Lung (tissue), 12 donors: ENCODE results near the gene SGPL1. TPM values are rescaled to one million over a fixed set of nuclear protein-coding genes. Genes with fewer than 3 reads are reported as not detected.

Source experiments
- ATAC-seq: fragments of 200-7000 bp; cut with Tn5 transposase; one replicate; pipeline ENCODE4 v1.9.1; 2020; ENCODE audit warnings: moderate number of reproducible peaks; ENCODE audit not compliant: insufficient read depth, low FRiP score
- DNase-seq, 3 donors: peaks; one replicate each; pipeline ENCODE4 v3.0.0-alpha.2; 2013 to 2017
- H3K27ac ChIP-seq, 2 donors: one replicate each; pipeline ENCODE4 v1.5.1; 2013; ENCODE audit warnings: mild to moderate bottlenecking in 2 of 2, moderate library complexity in 2 of 2, control low read depth in 1 of 2, inconsistent platforms in 1 of 2, low read depth in 1 of 2, low read length in 1 of 2
- H3K27me3 ChIP-seq, 3 donors: one replicate each; pipeline ENCODE4 v1.5.1; 2013; ENCODE audit warnings: low read length in 2 of 3; ENCODE audit not compliant: control insufficient read depth in 3 of 3, insufficient read depth in 3 of 3
- H3K36me3 ChIP-seq, 4 donors: one replicate each; pipeline ENCODE4 v1.5.1; 2013; ENCODE audit warnings: low read length in 4 of 4, mild to moderate bottlenecking in 1 of 4, moderate library complexity in 1 of 4; ENCODE audit not compliant: control insufficient read depth in 4 of 4, insufficient read depth in 4 of 4
- H3K4me1 ChIP-seq, 5 donors: one replicate each; pipeline ENCODE4 v1.5.1; 2013; ENCODE audit warnings: low read length in 5 of 5, mild to moderate bottlenecking in 2 of 5, moderate library complexity in 1 of 5; ENCODE audit not compliant: control insufficient read depth in 5 of 5, insufficient read depth in 5 of 5
- H3K4me3 ChIP-seq: one replicate; pipeline ENCODE4 v1.5.1; 2013; ENCODE audit warnings: mild to moderate bottlenecking, control low read depth, moderate library complexity
- H3K9ac ChIP-seq, 2 donors: one replicate each; pipeline ENCODE4 v1.5.1; 2013; ENCODE audit warnings: low read length in 2 of 2, control low read depth in 1 of 2; ENCODE audit not compliant: insufficient read depth in 1 of 2
- H3K9me3 ChIP-seq, 4 donors: one replicate each; pipeline ENCODE4 v1.5.1; 2013; ENCODE audit warnings: low read length in 3 of 4, mild to moderate bottlenecking in 1 of 4, moderate library complexity in 1 of 4; ENCODE audit not compliant: control insufficient read depth in 4 of 4, insufficient read depth in 3 of 4
- CTCF ChIP-seq: IDR thresholded peaks from 2 replicates; pipeline ENCODE4 v1.5.1; 2012; ENCODE audit warnings: mild to moderate bottlenecking; ENCODE audit errors: control extremely low read depth, extremely low read depth
- WGBS, 2 donors: extraction: QIAGEN DNeasy Blood & Tissue Kit; methylation state at CpG; one replicate each; pipeline ENCODE4 v1.1.7; 2013; 5-methylcytosine and 5-hydroxymethylcytosine counted together
- polyA plus RNA-seq, 2 donors: library from polyadenylated mRNA; stranded (reverse); fragments of 200-250 nt; gene quantifications; one replicate each; pipeline ENCODE4 v1.2.1, GENCODE V29; 2013
- total RNA-seq, 2 donors: library from RNA; depleted of rRNA in 1 of 2; stranded (reverse); fragments of >200 nt in 1 of 2; gene quantifications; one replicate each; pipeline ENCODE4 v1.2.1, GENCODE V29; 2014 to 2021
- donor health status: control.
- donor health status: control.
- donor health status: Bipolar disorder and iron deficiency.
- donor health status: healthy.
- donor health status: DM: yes; HTN: yes; CAD: no.

SGPL1 gene
- total and polyA plus RNA-seq, 4 donors: 8.3 to 57.4 (median 30.8) TPM

- Histone ChIP-seq H3K4me3 (no peak overlapping the region), H3K9ac (no peak overlapping the region), H3K9me3 (no peaks in the 10 kb centered on the region), H3K4me1 (peaks cover 0 to 15% (median 0%) of the 10 kb centered on the region in 5 donors), H3K27me3 (no peaks in the 10 kb centered on the region), H3K27ac (no peak overlapping the region), H3K36me3 (no peaks in the 10 kb centered on the region)
- ATAC-seq (no peak), DNase-seq (no peak)
- 24 to 48% methylated on average over 5 of the region's 5 CpGs for WGBS, 2 donors
- TF ChIP-seq CTCF: no peak
Observed at GRCh38 chr10:70786799-70787415, 28.8 kb upstream of the SGPL1 start.

- WGBS, 2 donors: 34 to 64% methylated on average over 5 of the region's 5 CpGs
- H3K4me3 ChIP-seq: no peak overlapping the region
- no peaks in the 10 kb centered on the region for H3K27me3 ChIP-seq
- ATAC-seq (no peak), DNase-seq (peak in 1 of 3 donors; percentile 27)
- H3K9me3 ChIP-seq: no peaks in the 10 kb centered on the region
- no peak overlapping the region for H3K9ac ChIP-seq
- peaks cover 0 to 7% (median 0%) of the 10 kb centered on the region in 5 donors for H3K4me1 ChIP-seq
- no peak for TF ChIP-seq CTCF
- H3K36me3 ChIP-seq: no peaks in the 10 kb centered on the region
- no peak overlapping the region for H3K27ac ChIP-seq
Observed at GRCh38 chr10:70791386-70792039, 24.2 kb upstream of the SGPL1 start.

- TF ChIP-seq CTCF: no peak
- Histone ChIP-seq H3K9ac (no peak overlapping the region), H3K4me3 (no peak overlapping the region), H3K27ac (no peak overlapping the region), H3K27me3 (no peaks in the 10 kb centered on the region), H3K36me3 (no peaks in the 10 kb centered on the region), H3K4me1 (peaks cover 0 to 7% (median 0%) of the 10 kb centered on the region in 5 donors), H3K9me3 (no peaks in the 10 kb centered on the region)
- DNase-seq: no peak
- ATAC-seq: no peak
- WGBS, 2 donors: 100% methylated on average over 1 of the region's 1 CpG
Observed at GRCh38 chr10:70795613-70796012, 20.1 kb upstream of the SGPL1 start.
